GM08714 (cell line): ENCODE data around the gene C12orf76.

ENCODE experiments used
- H3K4me3 ChIP-seq: fragments of 200-500 bp; sonication (Bioruptor generic); 2 replicates; pipeline ENCODE4 v1.5.1; 2014; ENCODE audit warnings: mild to moderate bottlenecking, low read length, inconsistent platforms
- ZNF274 ChIP-seq: IDR thresholded peaks from 2 replicates; pipeline ENCODE4 v1.6.1; 2012; ENCODE audit warnings: mild to moderate bottlenecking, low read depth, low read length

Gene C12orf76

DNA sequence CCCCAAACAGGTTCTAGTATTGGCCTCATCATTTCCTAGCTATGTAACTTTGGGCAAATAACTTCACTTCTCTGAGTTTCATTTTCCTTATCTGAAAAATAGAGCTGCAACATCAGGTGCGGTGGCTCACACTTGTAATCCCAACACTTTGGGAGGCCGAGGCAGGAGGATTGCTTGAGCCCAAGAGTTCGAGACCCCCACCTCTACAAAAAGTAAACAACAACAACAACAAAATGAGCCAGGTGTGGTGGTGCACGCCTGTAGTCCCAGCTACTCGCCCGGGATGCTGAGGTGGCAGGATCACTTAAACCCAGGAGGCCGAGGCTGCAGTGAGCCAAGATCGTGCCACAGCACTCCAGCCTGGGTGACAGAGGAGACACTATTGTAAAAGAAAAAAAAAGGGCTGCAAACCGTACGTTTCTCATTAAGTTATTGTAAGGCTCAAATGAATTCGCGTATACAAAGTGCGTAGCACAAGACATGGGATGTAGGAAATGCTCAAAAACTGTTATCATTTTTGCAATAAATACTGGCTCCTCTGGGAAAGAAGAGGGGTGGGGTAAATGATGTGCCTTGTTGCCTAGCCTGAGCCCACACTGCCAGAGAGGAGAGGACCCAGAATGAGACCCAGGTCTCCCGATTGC is 903 bp downstream of the C12orf76 start:
- no peak for TF ChIP-seq ZNF274
- peak overlapping the region; percentile 77 for H3K4me3 ChIP-seq

DNA sequence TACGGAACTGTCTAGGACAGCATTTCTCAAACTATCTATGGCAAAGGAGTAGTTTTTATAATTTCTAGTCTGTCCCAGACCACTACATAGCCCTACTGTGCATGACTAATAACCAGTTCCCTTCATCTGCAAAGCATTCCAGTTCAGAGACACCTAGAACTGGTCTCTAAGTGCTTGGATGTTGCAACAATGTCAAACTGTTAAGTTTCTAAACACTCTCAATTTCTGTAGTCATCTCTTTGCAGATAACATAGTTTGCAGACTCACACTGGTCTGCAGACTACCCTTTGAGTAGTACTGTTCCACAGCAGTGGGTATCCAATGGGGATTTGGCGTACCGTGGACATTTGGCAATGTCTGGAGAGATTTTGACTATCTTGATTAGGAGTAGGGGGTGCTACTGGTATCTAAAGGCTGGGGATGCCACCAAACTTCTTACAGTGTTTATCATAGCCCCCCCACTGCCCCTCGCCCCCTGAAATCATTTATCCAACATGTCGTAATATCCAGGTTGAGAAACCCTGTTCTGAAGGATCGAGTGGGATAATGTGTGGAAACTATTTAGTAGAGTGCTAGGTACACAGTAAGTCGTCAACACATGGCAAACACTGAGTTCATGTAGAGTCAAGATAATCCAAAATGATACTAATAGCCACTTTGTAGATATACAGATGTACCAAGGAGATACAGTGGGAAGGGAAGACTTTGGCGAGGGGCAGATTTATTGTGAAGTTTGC is 1.7 kb downstream of the C12orf76 start:
- H3K4me3 ChIP-seq: no peak overlapping the region
- no peak for TF ChIP-seq ZNF274

DNA sequence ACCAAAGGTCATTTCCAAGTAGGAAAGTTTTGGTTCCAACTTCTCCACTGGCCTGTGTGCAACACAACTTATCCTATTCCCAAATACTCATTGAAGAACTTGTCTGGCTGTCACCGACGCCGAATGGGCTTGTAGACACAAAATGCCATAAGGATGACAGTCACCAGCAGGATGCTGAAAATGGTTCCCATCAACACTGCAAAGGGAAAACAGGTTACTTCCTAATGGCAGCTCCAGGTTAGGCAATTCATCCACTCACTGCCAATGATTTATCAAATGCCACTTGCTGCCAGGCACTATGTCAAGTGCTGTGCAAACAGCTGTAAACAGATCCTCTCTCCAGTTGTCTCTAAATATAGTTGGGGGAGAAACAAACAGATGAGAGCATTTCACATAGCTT is 6.1 kb downstream of the C12orf76 start:
- H3K4me3 ChIP-seq: no peak overlapping the region
- no peak for TF ChIP-seq ZNF274

- no peak overlapping the region for H3K4me3 ChIP-seq
- TF ChIP-seq ZNF274: no peak
Observed at GRCh38 chr12:110039085-110039807, 9.1 kb downstream of the C12orf76 start.

DNA sequence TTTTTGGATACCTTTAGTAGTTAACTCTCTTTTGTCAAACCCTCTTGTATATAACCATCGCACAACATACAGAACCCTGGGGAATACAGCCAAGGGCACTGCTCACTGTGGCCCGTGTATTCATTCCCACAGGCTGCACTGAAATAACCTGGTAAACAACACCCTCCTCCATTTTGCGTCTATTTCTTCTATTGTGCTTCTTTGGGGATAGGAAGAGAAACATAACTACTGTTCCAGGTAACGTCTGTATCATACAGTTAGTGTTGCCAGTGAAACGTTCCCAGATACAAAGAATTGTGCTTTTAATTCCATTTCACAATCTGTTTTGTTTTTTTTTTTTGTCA is 9.6 kb downstream of the C12orf76 start:
- no peak overlapping the region for H3K4me3 ChIP-seq
- TF ChIP-seq ZNF274: no peak

GRCh38 chr12:110037315-110037714 is 11.0 kb downstream of the C12orf76 start:
- no peak for TF ChIP-seq ZNF274
- H3K4me3 ChIP-seq: no peak overlapping the region

DNA sequence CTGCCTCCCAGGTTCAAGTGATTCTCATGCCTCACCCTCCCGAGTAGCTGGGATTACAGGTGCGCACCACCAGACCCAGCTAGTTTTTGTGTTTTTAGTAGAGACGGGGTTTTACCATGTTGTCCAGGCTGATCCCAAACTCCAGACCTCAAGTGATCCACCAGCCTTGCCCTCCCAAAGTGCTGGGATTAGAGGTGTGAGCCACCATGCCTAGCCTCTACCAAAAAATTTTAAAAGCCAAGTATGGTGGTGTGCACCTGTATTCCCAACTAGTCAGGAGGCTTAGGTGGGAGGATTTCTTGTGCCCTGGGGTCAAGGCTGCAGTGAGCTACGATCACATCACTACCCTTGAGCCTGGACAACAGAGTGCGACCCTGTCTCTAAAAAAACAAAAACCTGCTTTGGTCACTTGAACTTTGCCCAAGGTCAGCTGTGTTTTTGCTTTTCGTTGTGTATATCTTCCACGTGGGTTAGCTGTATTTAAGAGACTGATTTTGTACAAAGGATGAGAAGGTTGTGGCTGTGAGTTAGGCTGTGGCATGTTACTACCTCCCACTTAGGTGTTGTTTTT is 12.7 kb downstream of the C12orf76 start:
- no peak overlapping the region for H3K4me3 ChIP-seq
- no peak for TF ChIP-seq ZNF274

DNA sequence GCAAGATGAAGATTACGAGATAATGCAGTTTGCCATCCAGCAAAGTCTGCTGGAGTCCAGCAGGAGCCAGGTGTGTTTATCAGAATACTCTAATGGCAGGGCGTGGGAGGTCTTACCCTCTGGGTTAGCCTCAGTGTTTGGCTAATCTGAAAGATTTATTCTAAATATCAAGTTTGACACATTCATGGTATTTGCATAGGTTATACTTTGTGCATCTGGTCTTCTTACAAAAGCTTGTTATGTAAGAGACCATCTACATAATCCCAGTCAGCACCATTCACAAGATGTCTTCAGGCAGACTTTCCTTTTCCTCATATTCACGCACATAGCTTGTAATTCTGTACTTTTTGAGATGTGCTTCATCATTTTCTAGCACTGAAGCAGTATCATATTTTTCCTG is 14.4 kb downstream of the C12orf76 start:
- no peak overlapping the region for H3K4me3 ChIP-seq
- no peak for TF ChIP-seq ZNF274

- H3K4me3 ChIP-seq: no peak overlapping the region
- no peak for TF ChIP-seq ZNF274
Observed at GRCh38 chr12:110029290-110029815, 19.0 kb downstream of the C12orf76 start.

DNA sequence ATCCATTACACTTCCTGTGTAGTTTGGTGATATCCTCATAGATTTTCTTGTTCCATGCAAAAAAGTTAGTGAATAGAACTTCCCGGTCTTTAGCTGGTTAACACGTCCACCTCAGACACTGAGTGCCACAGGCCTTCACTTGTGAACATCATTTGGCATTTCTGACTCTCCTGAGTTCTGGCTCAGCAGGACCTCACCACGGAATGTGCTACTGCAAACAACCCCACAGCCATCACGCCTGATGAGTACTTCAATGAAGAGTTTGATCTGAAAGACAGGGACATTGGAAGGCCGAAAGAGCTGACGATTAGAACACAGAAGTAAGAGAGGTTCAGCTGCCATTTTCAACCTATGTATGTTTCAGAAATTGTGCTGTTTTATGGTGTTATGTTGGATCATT is 20.0 kb downstream of the C12orf76 start:
- no peak overlapping the region for H3K4me3 ChIP-seq
- no peak for TF ChIP-seq ZNF274

- TF ChIP-seq ZNF274: no peak
- H3K4me3 ChIP-seq: no peak overlapping the region
Observed at GRCh38 chr12:110024051-110024450, 24.3 kb downstream of the C12orf76 start.

DNA sequence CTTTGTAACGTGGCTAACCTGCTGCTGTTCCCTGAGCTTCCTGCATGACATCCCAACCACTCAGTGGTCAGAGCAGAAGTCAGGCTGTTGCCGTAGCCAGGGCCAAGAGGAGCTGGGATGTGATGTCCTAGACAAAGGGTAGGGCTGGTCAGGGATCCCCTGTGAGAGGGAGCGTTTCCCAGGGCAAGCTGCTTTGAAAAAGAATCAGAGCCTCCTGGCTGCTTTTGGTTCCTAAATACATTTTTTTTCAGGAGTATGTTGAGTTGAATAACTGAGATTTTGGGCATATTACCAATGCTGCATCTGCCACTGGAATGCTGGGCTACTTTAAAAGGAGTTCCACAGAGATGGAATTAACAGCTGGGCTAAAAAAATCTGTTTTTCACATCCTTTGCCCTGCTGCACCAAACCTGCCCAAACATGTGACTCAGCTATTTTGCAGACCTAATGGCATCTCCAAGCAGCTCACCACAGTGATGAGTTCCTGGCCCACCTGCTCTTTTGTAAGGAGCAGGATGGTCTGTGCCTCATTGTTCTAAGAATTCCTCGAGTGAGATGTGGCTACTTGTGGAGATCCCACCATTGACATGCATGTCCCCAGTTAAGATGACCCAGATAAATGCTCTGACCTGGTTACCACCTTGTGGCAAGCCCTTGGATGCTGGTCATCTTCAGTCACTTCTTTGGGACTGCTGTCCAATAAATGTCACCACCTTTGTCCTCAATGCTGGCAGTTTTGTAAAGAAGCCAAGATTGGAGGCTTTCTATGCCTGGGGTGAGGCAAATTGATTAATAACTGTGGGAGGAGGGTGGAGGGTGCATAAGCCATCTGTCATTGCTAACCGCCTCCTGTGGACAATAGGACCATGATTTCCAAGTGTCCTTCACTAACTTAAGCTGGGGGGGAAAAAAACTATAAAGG is 25.0 kb downstream of the C12orf76 start:
- no peak for TF ChIP-seq ZNF274
- no peak overlapping the region for H3K4me3 ChIP-seq

- TF ChIP-seq ZNF274: no peak
- H3K4me3 ChIP-seq: no peak overlapping the region
Observed at GRCh38 chr12:110020956-110021355, 27.4 kb downstream of the C12orf76 start.
